H9 (cell line): ENCODE results near the gene ECHS1. TPM values are rescaled to one million over a fixed set of nuclear protein-coding genes. Genes with fewer than 3 reads are reported as not detected.
A peak's percentile ranks its signal among the peaks of the same experiment; 100 is the strongest.

Experiments used
- DNase-seq: peaks from one replicate; pipeline ENCODE4 v3.0.0-alpha.2; 2017
- H2AFZ ChIP-seq: one replicate; pipeline ENCODE4 v1.6.1; 2013; ENCODE audit warnings: mild to moderate bottlenecking, low read length, control low read depth, moderate library complexity
- H2AK5ac ChIP-seq: 2 replicates; pipeline ENCODE4 v1.6.1; 2013; ENCODE audit warnings: low read length, control low read depth, mixed read lengths; ENCODE audit not compliant: insufficient read length
- H2BK120ac ChIP-seq: one replicate; pipeline ENCODE4 v1.6.1; 2013; ENCODE audit warnings: low read depth, mild to moderate bottlenecking, low read length, control low read depth, inconsistent platforms; ENCODE audit not compliant: poor library complexity, severe bottlenecking
- H2BK12ac ChIP-seq: 2 replicates; pipeline ENCODE4 v1.6.1; 2013; ENCODE audit warnings: low read length, control low read depth, mixed read lengths, low read depth; ENCODE audit not compliant: insufficient read length
- H2BK15ac ChIP-seq: 2 replicates; pipeline ENCODE4 v1.6.1; 2013; ENCODE audit warnings: low read depth, low read length, control low read depth
- H2BK20ac ChIP-seq: one replicate; pipeline ENCODE4 v1.6.1; 2013; ENCODE audit warnings: low read depth, mild to moderate bottlenecking, low read length, control low read depth, inconsistent platforms; ENCODE audit not compliant: poor library complexity, severe bottlenecking
- H2BK5ac ChIP-seq: 2 replicates; pipeline ENCODE4 v1.6.1; 2013; ENCODE audit warnings: low read length, control low read depth, mixed read lengths; ENCODE audit not compliant: insufficient read length
- H3K14ac ChIP-seq: 2 replicates; pipeline ENCODE4 v1.6.1; 2013; ENCODE audit warnings: low read length, control low read depth; ENCODE audit not compliant: insufficient read depth
- H3K18ac ChIP-seq: 2 replicates; pipeline ENCODE4 v1.6.1; 2013; ENCODE audit warnings: low read depth, mild to moderate bottlenecking, mixed read lengths, low read length, control low read depth; ENCODE audit not compliant: insufficient read length
- H3K23ac ChIP-seq: 2 replicates; pipeline ENCODE4 v1.6.1; 2013; ENCODE audit warnings: low read length, control low read depth, mixed read lengths, low read depth; ENCODE audit not compliant: insufficient read length
- H3K23me2 ChIP-seq: 2 replicates; pipeline ENCODE4 v1.6.1; 2013; ENCODE audit warnings: low read depth, mild to moderate bottlenecking, mixed read lengths, low read length, control low read depth; ENCODE audit not compliant: insufficient read length, poor library complexity, severe bottlenecking
- H3K27ac ChIP-seq: 2 replicates; pipeline ENCODE4 v1.5.1; 2013; ENCODE audit warnings: low read length, control low read depth, mixed read lengths, low read depth; ENCODE audit not compliant: insufficient read length
- H3K27me3 ChIP-seq: 2 replicates; pipeline ENCODE4 v1.6.1; 2013; ENCODE audit warnings: low read length, control low read depth, inconsistent platforms; ENCODE audit not compliant: insufficient read depth
- H3K4ac ChIP-seq: 2 replicates; pipeline ENCODE4 v1.6.1; 2013; ENCODE audit warnings: low read depth, mild to moderate bottlenecking, control low read depth, inconsistent platforms, low read length, moderate library complexity
- H3K4me1 ChIP-seq: 2 replicates; pipeline ENCODE4 v1.6.1; 2013; ENCODE audit warnings: low read length, control low read depth, inconsistent platforms; ENCODE audit not compliant: insufficient read depth
- H3K4me2 ChIP-seq: 2 replicates; pipeline ENCODE4 v1.6.1; 2013; ENCODE audit warnings: low read length, control low read depth, mixed read lengths; ENCODE audit not compliant: insufficient read length, insufficient read depth
- H3K56ac ChIP-seq: 2 replicates; pipeline ENCODE4 v1.6.1; 2013; ENCODE audit warnings: low read depth, mild to moderate bottlenecking, mixed read lengths, low read length, control low read depth; ENCODE audit not compliant: insufficient read length
- H3K79me1 ChIP-seq: 2 replicates; pipeline ENCODE4 v1.6.1; 2013; ENCODE audit warnings: low read depth, mild to moderate bottlenecking, moderate library complexity, low read length, control low read depth, inconsistent platforms; ENCODE audit not compliant: insufficient read depth, poor library complexity, severe bottlenecking
- H3K79me2 ChIP-seq: 2 replicates; pipeline ENCODE4 v1.6.1; 2013; ENCODE audit warnings: low read length, control low read depth, inconsistent platforms; ENCODE audit not compliant: insufficient read depth
- H3K9ac ChIP-seq: 2 replicates; pipeline ENCODE4 v1.6.1; 2013; ENCODE audit warnings: low read length, control low read depth, mixed read lengths; ENCODE audit not compliant: insufficient read length; ENCODE audit errors: extremely low read depth
- H3K9me3 ChIP-seq: one replicate; pipeline ENCODE4 v1.6.1; 2013; ENCODE audit warnings: low read depth, low read length, inconsistent platforms; ENCODE audit not compliant: control insufficient read depth
- H3T11ph ChIP-seq: one replicate; pipeline ENCODE4 v1.6.1; 2013; ENCODE audit warnings: mild to moderate bottlenecking, low read length, control low read depth, inconsistent platforms
- H4K20me1 ChIP-seq: one replicate; pipeline ENCODE4 v1.6.1; 2013; ENCODE audit not compliant: control insufficient read depth, insufficient read length, insufficient read depth
- H4K5ac ChIP-seq: 2 replicates; pipeline ENCODE4 v1.6.1; 2013; ENCODE audit warnings: low read depth, mild to moderate bottlenecking, mixed read lengths, low read length, control low read depth; ENCODE audit not compliant: insufficient read length
- H4K8ac ChIP-seq: replicated peaks from 2 replicates; pipeline ENCODE4 v1.6.1; 2013; ENCODE audit warnings: low read length, control low read depth, mixed read lengths, low read depth; ENCODE audit not compliant: insufficient read length
- H4K91ac ChIP-seq: 2 replicates; pipeline ENCODE4 v1.6.1; 2013; ENCODE audit warnings: low read depth, mild to moderate bottlenecking, moderate library complexity, mixed read lengths, low read length, control low read depth; ENCODE audit not compliant: insufficient read length
- H3K27ac Mint-ChIP-seq, 3 experiments: 2 replicates in 2 of 3; 3 replicates in 1 of 3; pipeline ENCODE4 v1.8.0; 2020 to 2021; ENCODE audit warnings: mixed read lengths in 3 of 3, mild to moderate bottlenecking in 1 of 3, moderate library complexity in 1 of 3
- H3K27me3 Mint-ChIP-seq: 2 replicates; pipeline ENCODE4 v1.8.0; 2021; ENCODE audit warnings: low read depth, mild to moderate bottlenecking, moderate library complexity, mixed read lengths
- H3K36me3 Mint-ChIP-seq, 3 experiments: 2 replicates in 2 of 3; 3 replicates in 1 of 3; pipeline ENCODE4 v1.8.0; 2020 to 2021; ENCODE audit warnings: low read depth in 3 of 3, mixed read lengths in 3 of 3; ENCODE audit not compliant: insufficient read depth in 1 of 3
- H3K4me1 Mint-ChIP-seq, 2 experiments: 2 replicates each; pipeline ENCODE4 v1.8.0; 2020; ENCODE audit warnings: mixed read lengths in 2 of 2
- H3K4me3 Mint-ChIP-seq, 2 experiments: 2 replicates in 1 of 2; 3 replicates in 1 of 2; pipeline ENCODE4 v1.8.0; 2020 to 2021; ENCODE audit warnings: mild to moderate bottlenecking in 2 of 2, mixed read lengths in 2 of 2, moderate library complexity in 1 of 2
- H3K9me3 Mint-ChIP-seq, 2 experiments: 2 replicates in 1 of 2; 3 replicates in 1 of 2; pipeline ENCODE4 v1.8.0; 2020; ENCODE audit warnings: mild to moderate bottlenecking in 2 of 2, mixed read lengths in 2 of 2, moderate library complexity in 1 of 2
- WGBS: extraction: QIAGEN DNeasy Blood & Tissue Kit; methylation state at CpG from one replicate; pipeline ENCODE4 v1.1.7; 2013; ENCODE audit warnings: missing lambda C conversion rate, low lambda C conversion rate, mixed read lengths; ENCODE audit not compliant: insufficient read length; ENCODE audit errors: extremely low coverage; 5-methylcytosine and 5-hydroxymethylcytosine counted together
- total RNA-seq: library from RNA; stranded (reverse); gene quantifications from 2 replicates; pipeline ENCODE4 v1.2.1, GENCODE V29; 2021
- TF ChIP-seq, protein P1 (sequence below): fragments of 200-600 bp; sonication (generic); conservative IDR thresholded peaks from 3 replicates; pipeline ENCODE4 v1.8.0; 2021; ENCODE audit warnings: antibody characterized with exemption, mild to moderate bottlenecking

The ECHS1 gene
- total RNA-seq, 1 experiment from 2014 or later = 94.1 TPM

DNA sequence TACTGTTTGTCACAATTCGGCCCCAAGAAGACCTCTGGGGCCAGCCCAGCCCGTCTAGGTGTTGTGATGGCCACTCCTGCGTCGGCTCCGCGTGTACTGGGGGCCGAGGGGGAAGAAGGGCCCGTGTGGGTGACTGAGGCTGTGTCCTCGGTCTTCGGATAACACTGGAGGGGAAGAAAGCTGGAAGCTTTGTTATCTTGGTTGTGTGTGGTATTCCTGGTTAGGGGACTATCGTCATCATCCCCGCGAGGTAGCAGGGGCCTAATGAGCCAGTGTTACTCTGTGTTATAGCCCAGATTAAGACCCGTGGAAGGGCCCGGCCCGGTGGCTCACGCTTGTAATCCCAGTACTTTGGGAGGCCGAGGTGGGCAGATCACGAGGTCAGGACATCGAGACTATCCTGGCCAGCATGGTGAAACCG is 21.7 kb upstream of the ECHS1 start:
- Mint-ChIP-seq H3K4me3 (peak overlapping the region; percentile 89 to 96), H3K36me3 (peaks cover 36 to 41% (median 41%) of the 10 kb centered on the region in 3 experiments), H3K4me1 (peaks cover 9 to 12% of the 10 kb centered on the region in 2 experiments), H3K27me3 (no peaks in the 10 kb centered on the region), H3K27ac (peak overlapping the region; percentile 69 to 98 (median 88); a peak in 5 of 7 replicates), H3K9me3 (no peaks in the 10 kb centered on the region; a peak in 1 of 5 replicates)
- Histone ChIP-seq H2BK12ac (no peak overlapping the region), H3K79me2 (peaks cover 3% of the 10 kb centered on the region; the same call in 1 of the 2 replicates), H3K14ac (peak overlapping the region; percentile 98), H4K8ac (no peak overlapping the region), H3K23ac (no peak overlapping the region), H3K9ac (peak overlapping the region; percentile 96), H2AK5ac (no peak overlapping the region), H2AFZ (no peak overlapping the region), H3T11ph (no peak overlapping the region), H2BK15ac (no peak overlapping the region), H4K91ac (no peak overlapping the region), H3K18ac (no peak overlapping the region), H4K5ac (no peak overlapping the region), H4K20me1 (no peaks in the 10 kb centered on the region), H2BK20ac (no peak overlapping the region), H3K79me1 (peaks cover 4% of the 10 kb centered on the region), H3K23me2 (peaks cover 5% of the 10 kb centered on the region), H3K4me1 (no peaks in the 10 kb centered on the region), H3K27ac (no peak overlapping the region), H2BK120ac (no peak overlapping the region), H3K27me3 (no peaks in the 10 kb centered on the region), H3K4me2 (peak overlapping the region; percentile 89), H3K9me3 (no peaks in the 10 kb centered on the region), H2BK5ac (no peak overlapping the region), H3K4ac (no peak overlapping the region), H3K56ac (no peak overlapping the region)
- no CpG with 5 or more reads among the region's 21 CpGs for WGBS
- TF ChIP-seq, protein P1, sequence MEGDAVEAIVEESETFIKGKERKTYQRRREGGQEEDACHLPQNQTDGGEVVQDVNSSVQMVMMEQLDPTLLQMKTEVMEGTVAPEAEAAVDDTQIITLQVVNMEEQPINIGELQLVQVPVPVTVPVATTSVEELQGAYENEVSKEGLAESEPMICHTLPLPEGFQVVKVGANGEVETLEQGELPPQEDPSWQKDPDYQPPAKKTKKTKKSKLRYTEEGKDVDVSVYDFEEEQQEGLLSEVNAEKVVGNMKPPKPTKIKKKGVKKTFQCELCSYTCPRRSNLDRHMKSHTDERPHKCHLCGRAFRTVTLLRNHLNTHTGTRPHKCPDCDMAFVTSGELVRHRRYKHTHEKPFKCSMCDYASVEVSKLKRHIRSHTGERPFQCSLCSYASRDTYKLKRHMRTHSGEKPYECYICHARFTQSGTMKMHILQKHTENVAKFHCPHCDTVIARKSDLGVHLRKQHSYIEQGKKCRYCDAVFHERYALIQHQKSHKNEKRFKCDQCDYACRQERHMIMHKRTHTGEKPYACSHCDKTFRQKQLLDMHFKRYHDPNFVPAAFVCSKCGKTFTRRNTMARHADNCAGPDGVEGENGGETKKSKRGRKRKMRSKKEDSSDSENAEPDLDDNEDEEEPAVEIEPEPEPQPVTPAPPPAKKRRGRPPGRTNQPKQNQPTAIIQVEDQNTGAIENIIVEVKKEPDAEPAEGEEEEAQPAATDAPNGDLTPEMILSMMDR = no peak
- DNase-seq = no peak
